GDM1 (cell line): ENCODE measurements around the gene IQCM.

Experiments
- DNase-seq: peaks from one replicate; lab custom pipeline; 2025; lab: John Stamatoyannopoulos, UW

Gene IQCM

DNA sequence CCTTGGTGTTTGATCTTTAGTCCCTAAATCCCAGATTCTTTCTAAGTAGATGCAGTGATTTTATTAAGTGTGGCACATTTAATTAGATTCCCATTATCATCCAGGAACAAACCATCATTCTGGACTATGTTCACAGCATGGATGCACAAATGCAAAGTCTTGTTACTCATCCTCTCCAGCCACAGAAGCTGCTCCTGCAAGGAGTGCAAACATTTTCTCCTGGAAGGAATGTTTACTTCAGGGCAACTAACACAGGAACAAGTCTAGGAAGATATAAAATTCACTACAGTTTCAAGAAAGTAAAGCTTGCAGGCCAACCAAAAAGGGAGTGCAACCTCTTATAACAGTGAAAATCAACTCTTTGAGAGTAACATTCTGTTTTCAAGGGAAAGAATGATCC, 106.0 kb downstream of the IQCM start:
- DNase-seq = no peak

- no peak for DNase-seq
Measured at GRCh38 chr4:149708513-149709130, 107.0 kb downstream of the IQCM start.

DNA sequence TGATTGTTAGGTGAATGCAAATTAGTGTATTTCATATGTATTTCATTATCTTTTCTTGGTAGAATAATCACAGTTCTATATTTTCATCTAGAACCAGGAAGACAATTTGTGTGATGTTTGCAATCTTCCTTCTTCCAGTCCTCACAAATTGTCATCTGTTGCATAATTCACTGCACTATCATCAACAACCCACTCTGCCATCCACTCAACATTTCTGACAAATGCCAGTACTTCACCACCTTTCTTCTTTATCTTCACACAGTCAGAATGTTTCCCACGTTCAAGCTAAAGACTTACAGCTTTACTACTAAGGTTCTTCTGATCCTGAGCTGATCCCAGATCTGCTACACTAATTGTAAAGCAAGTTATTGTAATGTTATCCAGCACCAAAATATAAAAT, 107.8 kb downstream of the IQCM start:
- no peak for DNase-seq

DNA sequence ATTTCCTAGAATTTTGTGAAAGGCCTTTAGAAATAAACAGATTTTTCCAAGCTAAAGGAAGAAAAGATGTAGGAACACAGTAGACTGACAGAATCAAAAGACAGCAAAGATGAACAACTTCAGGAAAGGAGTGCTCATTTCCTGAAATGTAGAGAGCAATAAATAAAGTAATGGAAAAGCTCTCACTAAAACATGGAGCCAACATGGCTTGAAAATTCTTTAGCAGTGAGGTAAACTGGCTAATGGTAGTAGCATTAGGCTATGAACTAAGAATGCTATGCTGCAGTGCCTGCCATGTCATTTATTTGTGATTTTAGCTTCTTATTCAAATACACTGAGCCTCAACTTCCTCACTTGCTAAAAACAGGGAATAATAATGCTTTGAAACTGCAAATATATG, 108.7 kb downstream of the IQCM start:
- DNase-seq = no peak

GRCh38 chr4:149702414-149703293, 113.0 kb downstream of the IQCM start:
- DNase-seq = no peak

GRCh38 chr4:149701435-149702156, 114.0 kb downstream of the IQCM start:
- DNase-seq = no peak

DNA sequence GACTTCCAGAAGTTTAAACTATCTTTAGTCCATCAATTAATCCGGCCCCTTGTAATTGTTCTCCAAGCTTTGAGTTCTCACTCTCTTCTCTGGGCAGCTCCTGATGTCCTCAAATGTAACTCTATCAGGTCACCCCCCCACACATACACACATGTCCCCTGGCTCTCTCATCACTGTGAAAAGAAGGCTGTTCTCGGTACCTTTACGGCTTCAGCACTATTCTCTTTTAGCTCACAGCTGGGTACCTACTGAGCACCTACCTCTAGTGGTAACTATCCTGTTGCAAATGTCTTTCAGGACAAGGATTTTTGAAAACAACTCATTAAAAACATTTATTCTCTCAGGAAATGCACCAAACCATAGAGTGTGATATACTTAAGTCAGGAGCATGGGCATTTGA, 115.4 kb downstream of the IQCM start:
- DNase-seq = no peak

DNA sequence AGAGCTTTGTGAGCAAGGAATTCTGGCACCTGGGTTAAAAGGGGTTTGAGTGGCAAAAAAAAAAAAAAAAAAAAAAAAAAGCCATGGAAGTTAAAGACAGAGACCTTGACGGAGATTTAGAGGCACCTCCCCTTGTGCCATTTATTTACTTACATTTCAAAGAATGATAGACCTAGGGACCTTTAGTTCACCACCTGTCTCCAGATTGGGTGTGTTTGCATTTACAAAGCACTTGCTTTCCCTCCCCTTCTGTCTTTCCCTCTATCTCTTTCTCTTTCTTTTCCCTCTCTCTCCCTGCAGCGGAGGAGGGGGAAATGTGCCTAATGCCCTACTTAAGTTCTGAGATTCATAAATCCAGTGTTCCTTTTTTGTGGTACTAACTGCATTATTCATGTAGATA, 116.0 kb downstream of the IQCM start:
- no peak for DNase-seq

DNA sequence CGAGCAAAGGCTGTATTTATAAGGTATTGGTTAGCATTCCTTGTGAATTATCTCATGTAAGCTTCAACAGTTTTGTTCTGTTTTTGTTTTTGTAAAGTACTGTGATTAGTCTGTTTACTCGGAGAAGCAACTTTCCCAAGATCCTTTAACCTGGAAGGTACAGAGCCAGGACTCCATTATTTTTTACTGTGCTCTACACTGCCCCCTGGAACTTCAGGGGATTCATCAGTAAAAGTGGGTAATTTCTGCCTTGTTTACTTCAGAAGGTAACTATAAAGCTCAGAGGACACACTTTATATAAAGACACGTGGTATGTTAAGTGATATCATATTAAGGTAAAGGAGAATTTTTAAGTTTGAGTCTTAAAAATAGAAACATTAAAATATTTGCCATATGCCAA, 124.9 kb downstream of the IQCM start:
- no peak for DNase-seq

DNA sequence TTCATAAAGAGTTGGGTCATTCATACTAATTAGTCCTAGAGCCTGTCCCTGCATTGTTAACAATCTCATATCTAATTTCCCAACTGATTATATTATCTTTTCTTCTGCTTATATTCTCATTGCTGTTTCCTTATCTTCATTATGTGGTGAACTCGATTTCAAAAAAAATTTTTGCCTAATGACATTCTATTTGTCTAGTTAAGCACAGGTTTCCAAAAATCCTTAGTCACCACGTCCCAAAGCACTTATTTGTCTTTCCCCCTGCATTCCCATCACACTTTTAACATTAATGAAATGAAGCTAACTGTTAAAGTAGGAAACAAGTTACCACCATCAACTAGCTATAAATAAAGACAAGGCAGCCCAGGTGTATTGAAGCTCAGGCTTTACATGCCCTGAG, 131.1 kb downstream of the IQCM start:
- DNase-seq = no peak

- no peak for DNase-seq
Measured at GRCh38 chr4:149676076-149676475, 139.6 kb downstream of the IQCM start.

DNA sequence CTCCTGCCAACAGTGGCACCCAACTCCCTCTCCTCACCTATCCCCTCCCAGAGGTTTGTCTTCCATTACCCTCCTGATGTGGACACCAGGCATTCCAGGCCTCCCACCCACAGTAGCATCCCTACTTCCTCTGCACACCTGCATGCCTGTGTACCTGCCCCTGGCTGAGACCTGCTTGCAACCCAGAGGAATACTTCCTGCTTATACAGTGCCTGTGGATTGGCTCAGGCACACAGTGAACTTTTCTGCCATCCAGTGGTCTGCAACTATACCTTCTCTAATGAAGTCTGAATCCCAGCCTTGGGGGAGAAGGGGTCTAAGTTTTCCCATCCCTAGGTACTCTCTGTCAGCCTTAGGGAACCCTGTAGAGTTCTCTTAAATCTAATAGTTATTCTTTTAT, 169.9 kb downstream of the IQCM start:
- no peak for DNase-seq

DNA sequence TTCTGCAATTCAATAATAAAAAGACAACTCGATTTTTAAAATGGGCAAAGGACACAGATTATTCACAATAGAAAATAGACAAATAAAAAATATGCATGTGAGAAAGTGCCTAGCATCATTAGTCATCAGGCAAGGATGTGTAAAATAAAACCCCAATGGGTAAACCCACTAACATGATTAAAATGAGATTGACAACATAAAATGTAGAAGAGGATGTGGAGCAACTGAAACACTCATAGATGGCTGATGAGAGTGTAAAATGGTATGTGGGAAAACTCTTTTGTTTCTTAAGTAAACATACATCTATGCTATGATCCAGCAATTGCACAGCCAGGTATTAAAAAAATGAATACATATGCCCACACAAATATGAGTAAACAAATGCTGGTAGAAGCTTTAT, 177.6 kb downstream of the IQCM start:
- no peak for DNase-seq

DNA sequence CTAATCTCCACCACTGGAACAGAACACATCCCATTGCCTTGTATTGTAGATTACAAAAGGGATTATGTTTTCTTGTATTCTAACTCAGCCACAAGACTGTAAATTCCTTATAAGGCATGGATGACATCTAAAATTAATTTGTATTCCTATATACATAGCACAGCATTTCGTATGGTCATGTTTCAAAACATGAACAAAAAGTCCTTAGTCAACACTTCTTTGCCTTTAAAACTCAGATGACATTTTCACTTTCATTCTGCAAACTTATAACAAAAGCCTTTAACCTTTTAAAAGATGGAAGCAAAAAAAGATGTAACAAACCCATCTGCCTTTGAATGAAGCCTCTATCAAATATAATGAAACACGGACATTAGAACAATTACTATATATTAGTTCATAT, 181.3 kb downstream of the IQCM start:
- no peak for DNase-seq

GRCh38 chr4:149631629-149632028, 184.0 kb downstream of the IQCM start:
- no peak for DNase-seq

DNA sequence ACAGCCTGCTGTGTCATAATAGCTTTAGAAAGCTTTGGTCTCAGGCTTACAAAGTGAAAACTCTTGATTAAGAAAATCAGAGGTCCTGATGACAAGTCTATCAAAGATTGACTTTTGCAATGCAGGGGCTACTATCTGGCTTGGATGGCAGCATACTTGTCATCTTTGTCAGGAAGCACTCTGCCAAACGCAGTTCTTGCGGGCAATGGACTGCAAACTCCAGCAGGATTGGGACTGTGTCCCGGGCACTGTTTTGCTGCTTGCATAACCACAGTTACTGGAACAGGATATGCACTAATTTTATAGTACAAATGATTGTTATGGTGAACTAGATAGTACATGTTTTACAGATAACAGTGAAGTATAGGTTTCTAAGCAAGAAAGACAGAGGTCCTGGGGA, 185.6 kb downstream of the IQCM start:
- no peak for DNase-seq

- no peak for DNase-seq
Measured at GRCh38 chr4:149605601-149606378, 209.9 kb downstream of the IQCM start.

GRCh38 chr4:149604827-149605226, 210.8 kb downstream of the IQCM start:
- DNase-seq = no peak

DNA sequence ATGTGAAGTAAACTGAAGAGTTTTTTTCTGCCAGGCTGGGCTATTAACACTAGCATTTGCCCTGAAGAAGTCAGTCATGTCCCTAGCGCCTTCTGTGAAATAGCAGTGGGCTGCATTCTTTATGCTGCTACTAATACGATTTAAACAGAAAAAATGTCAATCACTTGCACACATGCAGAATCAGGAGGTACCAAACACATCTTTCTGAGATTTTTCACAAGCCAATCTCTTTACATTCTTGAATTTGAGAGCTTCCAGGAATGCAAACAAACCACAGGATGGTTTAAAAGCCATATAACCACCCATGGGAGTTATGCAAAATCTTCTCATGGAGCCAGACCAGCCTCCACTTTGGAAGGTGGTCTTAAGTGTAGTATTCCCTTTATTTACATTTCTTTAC, 220.1 kb downstream of the IQCM start:
- no peak for DNase-seq

DNA sequence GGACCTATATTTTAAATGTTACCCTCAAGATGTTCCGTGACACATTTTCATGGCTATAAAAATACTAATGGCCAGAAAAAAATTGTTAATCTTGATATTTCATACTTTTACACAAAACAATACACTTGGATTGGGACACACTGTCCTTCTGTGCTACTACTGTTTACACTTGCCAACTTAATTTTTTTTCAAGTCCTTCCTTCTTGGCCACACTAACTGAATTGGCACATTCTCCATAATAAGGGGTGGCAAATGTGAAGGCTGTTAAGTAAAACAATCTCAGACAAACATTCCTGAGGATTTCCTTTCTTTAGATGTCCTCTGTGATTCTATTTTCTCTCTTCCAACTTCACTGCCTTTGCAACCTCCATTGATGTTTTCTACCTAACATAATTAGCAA, 225.8 kb downstream of the IQCM start:
- DNase-seq = no peak

GRCh38 chr4:149584722-149585121, 230.9 kb downstream of the IQCM start:
- DNase-seq = no peak

- no peak for DNase-seq
Measured at GRCh38 chr4:149574971-149575370, 240.7 kb downstream of the IQCM start.
